Kidney (tissue), 14 donors: Measurements from ENCODE around the gene ULK4. TPM values are rescaled to one million over a fixed set of nuclear protein-coding genes. Genes with fewer than 3 reads are reported as not detected.

Experiments used
- DNase-seq, 5 donors: peaks; one replicate each; pipeline ENCODE4 v3.0.0-alpha.2; 2013 to 2020
- FAIRE-seq: peaks from 2 replicates; lab custom pipeline; 2012; peaks lifted over from hg19 to GRCh38; lab: Jason Lieb, UNC
- H3K27ac ChIP-seq, 2 donors: one replicate each; pipeline ENCODE4 v1.7.0; 2013; ENCODE audit warnings: low read depth in 2 of 2, low read length in 2 of 2, inconsistent platforms in 1 of 2
- H3K27me3 ChIP-seq: one replicate; pipeline ENCODE4 v1.7.1; 2013; ENCODE audit warnings: low read length, inconsistent platforms; ENCODE audit not compliant: control insufficient read depth, insufficient read depth
- H3K36me3 ChIP-seq, 3 donors: one replicate each; pipeline versions ENCODE4 v1.7.0 to v1.7.1; 2013; ENCODE audit warnings: low read length in 3 of 3, control low read depth in 1 of 3, inconsistent platforms in 1 of 3; ENCODE audit not compliant: insufficient read depth in 3 of 3, control insufficient read depth in 2 of 3
- H3K4me1 ChIP-seq, 3 donors: one replicate each; pipeline versions ENCODE4 v1.7.0 to v1.7.1; 2013; ENCODE audit warnings: low read length in 3 of 3, inconsistent platforms in 1 of 3, low read depth in 1 of 3; ENCODE audit not compliant: control insufficient read depth in 2 of 3, insufficient read depth in 2 of 3
- H3K4me3 ChIP-seq, 3 donors: one replicate each; pipeline versions ENCODE4 v1.7.0 to v1.8.1; 2013; ENCODE audit warnings: low read length in 3 of 3, control low read depth in 1 of 3, inconsistent platforms in 1 of 3
- H3K9ac ChIP-seq, 3 donors: one replicate each; pipeline versions ENCODE4 v1.7.0 to v1.7.1; 2013; ENCODE audit warnings: low read length in 3 of 3, control low read depth in 1 of 3, inconsistent platforms in 1 of 3
- H3K9me3 ChIP-seq, 3 donors: one replicate each; pipeline versions ENCODE4 v1.7.0 to v1.7.1; 2013; ENCODE audit warnings: low read length in 3 of 3, control low read depth in 1 of 3, inconsistent platforms in 1 of 3; ENCODE audit not compliant: control insufficient read depth in 2 of 3, insufficient read depth in 1 of 3
- CTCF ChIP-seq: IDR thresholded peaks from 3 replicates; pipeline ENCODE4 v1.5.1; 2012; ENCODE audit warnings: mild to moderate bottlenecking, moderate library complexity, borderline replicate concordance; ENCODE audit not compliant: insufficient read depth; ENCODE audit errors: extremely low read depth
- intact Hi-C: fragments of 100-400 bp; cut with DNase I; formaldehyde crosslinking; loops from one replicate; pipeline ENCODE4 v1.11.1; 2022
- polyA plus RNA-seq: library from polyadenylated mRNA; stranded (reverse); fragments of 350-450 nt; fragmentation: Illumina TruSeq; extraction: RNeasy Lipid Tissue Mini Kit (QIAGEN cat#74804); gene quantifications from one replicate; pipeline ENCODE4 v1.2.3, GENCODE V29; 2014; ENCODE audit warnings: low read depth, low replicate concordance; ENCODE audit not compliant: insufficient read depth
- total RNA-seq: library from RNA; stranded (reverse); fragmentation: NEBNext Ultra II Directional; extraction: Animal tissue kit (Norgen Biotek cat#: 25700); gene quantifications from one replicate; pipeline ENCODE4 v1.2.1, GENCODE V29; 2021
- donor health status: control.
- donor health status: control.
- donor health status: control.
- donor health status: control.
- donor health status: control.
- donor health status: DM: yes; HTN: yes; CAD: no.
- donor health status: Normal renal cell carcinoma (clear cell type).

ULK4 gene
- total and polyA plus RNA-seq, 2 donors from 2014 or later, result 4.6 to 20.5 TPM

- H3K27me3 ChIP-seq, result no peaks in the 10 kb centered on the region
- peaks cover 0 to 8% (median 1%) of the 10 kb centered on the region in 3 donors for H3K9me3 ChIP-seq
- H3K27ac ChIP-seq, result no peak overlapping the region
- H3K4me1 ChIP-seq, result peaks cover 0 to 8% (median 3%) of the 10 kb centered on the region in 3 donors
- TF ChIP-seq CTCF, result no peak
- FAIRE-seq, result no peak
- intact Hi-C loops, result no loop called here
- H3K36me3 ChIP-seq, result no peaks in the 10 kb centered on the region
- H3K4me3 ChIP-seq, result no peak overlapping the region
- no peak for DNase-seq
- no peak overlapping the region for H3K9ac ChIP-seq
Measured at GRCh38 chr3:41478278-41478677, 483.6 kb downstream of the ULK4 start.

GRCh38 chr3:41477399-41478014 lies 484.4 kb downstream of the ULK4 start:
- Histone ChIP-seq H3K4me1 (peaks cover 0 to 8% (median 3%) of the 10 kb centered on the region in 3 donors), H3K27ac (peak overlapping the region in 1 of 2 donors; percentile 9), H3K4me3 (peak overlapping the region in 2 of 3 donors; percentile 10 to 14), H3K36me3 (no peaks in the 10 kb centered on the region), H3K9ac (no peak overlapping the region), H3K27me3 (no peaks in the 10 kb centered on the region), H3K9me3 (peaks cover 1 to 11% (median 3%) of the 10 kb centered on the region in 3 donors)
- no peak for TF ChIP-seq CTCF
- intact Hi-C loops, result no loop called here
- DNase-seq, result peak in 2 of 5 donors; percentile 21 to 34
- no peak for FAIRE-seq

- Histone ChIP-seq H3K9ac (no peak overlapping the region), H3K27me3 (no peaks in the 10 kb centered on the region), H3K9me3 (peaks cover 3 to 18% (median 3%) of the 10 kb centered on the region in 3 donors), H3K4me1 (no peaks in the 10 kb centered on the region), H3K4me3 (no peak overlapping the region), H3K36me3 (no peaks in the 10 kb centered on the region), H3K27ac (no peak overlapping the region)
- TF ChIP-seq CTCF, result no peak
- FAIRE-seq (no peak), DNase-seq (no peak)
- intact Hi-C loops, result no loop called here
Measured at GRCh38 chr3:41469083-41469482, 492.8 kb downstream of the ULK4 start.
